H9 (cell line): ENCODE data around the gene NPAT. TPM values are rescaled to one million over a fixed set of nuclear protein-coding genes. Genes with fewer than 3 reads are reported as not detected.

Experiments used
- DNase-seq: peaks from one replicate; pipeline ENCODE4 v3.0.0-alpha.2; 2017
- H2AFZ ChIP-seq: one replicate; pipeline ENCODE4 v1.6.1; 2013; ENCODE audit warnings: mild to moderate bottlenecking, low read length, control low read depth, moderate library complexity
- H2AK5ac ChIP-seq: 2 replicates; pipeline ENCODE4 v1.6.1; 2013; ENCODE audit warnings: low read length, control low read depth, mixed read lengths; ENCODE audit not compliant: insufficient read length
- H2BK120ac ChIP-seq: one replicate; pipeline ENCODE4 v1.6.1; 2013; ENCODE audit warnings: low read depth, mild to moderate bottlenecking, low read length, control low read depth, inconsistent platforms; ENCODE audit not compliant: poor library complexity, severe bottlenecking
- H2BK12ac ChIP-seq: 2 replicates; pipeline ENCODE4 v1.6.1; 2013; ENCODE audit warnings: low read length, control low read depth, mixed read lengths, low read depth; ENCODE audit not compliant: insufficient read length
- H2BK15ac ChIP-seq: 2 replicates; pipeline ENCODE4 v1.6.1; 2013; ENCODE audit warnings: low read depth, low read length, control low read depth
- H2BK20ac ChIP-seq: one replicate; pipeline ENCODE4 v1.6.1; 2013; ENCODE audit warnings: low read depth, mild to moderate bottlenecking, low read length, control low read depth, inconsistent platforms; ENCODE audit not compliant: poor library complexity, severe bottlenecking
- H2BK5ac ChIP-seq: 2 replicates; pipeline ENCODE4 v1.6.1; 2013; ENCODE audit warnings: low read length, control low read depth, mixed read lengths; ENCODE audit not compliant: insufficient read length
- H3K14ac ChIP-seq: 2 replicates; pipeline ENCODE4 v1.6.1; 2013; ENCODE audit warnings: low read length, control low read depth; ENCODE audit not compliant: insufficient read depth
- H3K18ac ChIP-seq: 2 replicates; pipeline ENCODE4 v1.6.1; 2013; ENCODE audit warnings: low read depth, mild to moderate bottlenecking, mixed read lengths, low read length, control low read depth; ENCODE audit not compliant: insufficient read length
- H3K23ac ChIP-seq: 2 replicates; pipeline ENCODE4 v1.6.1; 2013; ENCODE audit warnings: low read length, control low read depth, mixed read lengths, low read depth; ENCODE audit not compliant: insufficient read length
- H3K23me2 ChIP-seq: 2 replicates; pipeline ENCODE4 v1.6.1; 2013; ENCODE audit warnings: low read depth, mild to moderate bottlenecking, mixed read lengths, low read length, control low read depth; ENCODE audit not compliant: insufficient read length, poor library complexity, severe bottlenecking
- H3K27ac ChIP-seq: 2 replicates; pipeline ENCODE4 v1.5.1; 2013; ENCODE audit warnings: low read length, control low read depth, mixed read lengths, low read depth; ENCODE audit not compliant: insufficient read length
- H3K27me3 ChIP-seq: 2 replicates; pipeline ENCODE4 v1.6.1; 2013; ENCODE audit warnings: low read length, control low read depth, inconsistent platforms; ENCODE audit not compliant: insufficient read depth
- H3K4ac ChIP-seq: 2 replicates; pipeline ENCODE4 v1.6.1; 2013; ENCODE audit warnings: low read depth, mild to moderate bottlenecking, control low read depth, inconsistent platforms, low read length, moderate library complexity
- H3K4me1 ChIP-seq: 2 replicates; pipeline ENCODE4 v1.6.1; 2013; ENCODE audit warnings: low read length, control low read depth, inconsistent platforms; ENCODE audit not compliant: insufficient read depth
- H3K4me2 ChIP-seq: 2 replicates; pipeline ENCODE4 v1.6.1; 2013; ENCODE audit warnings: low read length, control low read depth, mixed read lengths; ENCODE audit not compliant: insufficient read length, insufficient read depth
- H3K56ac ChIP-seq: 2 replicates; pipeline ENCODE4 v1.6.1; 2013; ENCODE audit warnings: low read depth, mild to moderate bottlenecking, mixed read lengths, low read length, control low read depth; ENCODE audit not compliant: insufficient read length
- H3K79me1 ChIP-seq: 2 replicates; pipeline ENCODE4 v1.6.1; 2013; ENCODE audit warnings: low read depth, mild to moderate bottlenecking, moderate library complexity, low read length, control low read depth, inconsistent platforms; ENCODE audit not compliant: insufficient read depth, poor library complexity, severe bottlenecking
- H3K79me2 ChIP-seq: 2 replicates; pipeline ENCODE4 v1.6.1; 2013; ENCODE audit warnings: low read length, control low read depth, inconsistent platforms; ENCODE audit not compliant: insufficient read depth
- H3K9ac ChIP-seq: 2 replicates; pipeline ENCODE4 v1.6.1; 2013; ENCODE audit warnings: low read length, control low read depth, mixed read lengths; ENCODE audit not compliant: insufficient read length; ENCODE audit errors: extremely low read depth
- H3K9me3 ChIP-seq: one replicate; pipeline ENCODE4 v1.6.1; 2013; ENCODE audit warnings: low read depth, low read length, inconsistent platforms; ENCODE audit not compliant: control insufficient read depth
- H3T11ph ChIP-seq: one replicate; pipeline ENCODE4 v1.6.1; 2013; ENCODE audit warnings: mild to moderate bottlenecking, low read length, control low read depth, inconsistent platforms
- H4K20me1 ChIP-seq: one replicate; pipeline ENCODE4 v1.6.1; 2013; ENCODE audit not compliant: control insufficient read depth, insufficient read length, insufficient read depth
- H4K5ac ChIP-seq: 2 replicates; pipeline ENCODE4 v1.6.1; 2013; ENCODE audit warnings: low read depth, mild to moderate bottlenecking, mixed read lengths, low read length, control low read depth; ENCODE audit not compliant: insufficient read length
- H4K8ac ChIP-seq: replicated peaks from 2 replicates; pipeline ENCODE4 v1.6.1; 2013; ENCODE audit warnings: low read length, control low read depth, mixed read lengths, low read depth; ENCODE audit not compliant: insufficient read length
- H4K91ac ChIP-seq: 2 replicates; pipeline ENCODE4 v1.6.1; 2013; ENCODE audit warnings: low read depth, mild to moderate bottlenecking, moderate library complexity, mixed read lengths, low read length, control low read depth; ENCODE audit not compliant: insufficient read length
- H3K27ac Mint-ChIP-seq, 3 experiments: 2 replicates in 2 of 3; 3 replicates in 1 of 3; pipeline ENCODE4 v1.8.0; 2020 to 2021; ENCODE audit warnings: mixed read lengths in 3 of 3, mild to moderate bottlenecking in 1 of 3, moderate library complexity in 1 of 3
- H3K27me3 Mint-ChIP-seq: 2 replicates; pipeline ENCODE4 v1.8.0; 2021; ENCODE audit warnings: low read depth, mild to moderate bottlenecking, moderate library complexity, mixed read lengths
- H3K36me3 Mint-ChIP-seq, 3 experiments: 2 replicates in 2 of 3; 3 replicates in 1 of 3; pipeline ENCODE4 v1.8.0; 2020 to 2021; ENCODE audit warnings: low read depth in 3 of 3, mixed read lengths in 3 of 3; ENCODE audit not compliant: insufficient read depth in 1 of 3
- H3K4me1 Mint-ChIP-seq, 2 experiments: 2 replicates each; pipeline ENCODE4 v1.8.0; 2020; ENCODE audit warnings: mixed read lengths in 2 of 2
- H3K4me3 Mint-ChIP-seq, 2 experiments: 2 replicates in 1 of 2; 3 replicates in 1 of 2; pipeline ENCODE4 v1.8.0; 2020 to 2021; ENCODE audit warnings: mild to moderate bottlenecking in 2 of 2, mixed read lengths in 2 of 2, moderate library complexity in 1 of 2
- H3K9me3 Mint-ChIP-seq, 2 experiments: 2 replicates in 1 of 2; 3 replicates in 1 of 2; pipeline ENCODE4 v1.8.0; 2020; ENCODE audit warnings: mild to moderate bottlenecking in 2 of 2, mixed read lengths in 2 of 2, moderate library complexity in 1 of 2
- CTCF ChIP-seq: fragments of 200-600 bp; sonication (generic); conservative IDR thresholded peaks from 3 replicates; pipeline ENCODE4 v1.8.0; 2021; ENCODE audit warnings: antibody characterized with exemption, mild to moderate bottlenecking
- WGBS: extraction: QIAGEN DNeasy Blood & Tissue Kit; methylation state at CpG from one replicate; pipeline ENCODE4 v1.1.7; 2013; ENCODE audit warnings: missing lambda C conversion rate, low lambda C conversion rate, mixed read lengths; ENCODE audit not compliant: insufficient read length; ENCODE audit errors: extremely low coverage; 5-methylcytosine and 5-hydroxymethylcytosine counted together
- total RNA-seq: library from RNA; stranded (reverse); gene quantifications from 2 replicates; pipeline ENCODE4 v1.2.1, GENCODE V29; 2021

The NPAT gene
- total RNA-seq, 1 experiment from 2014 or later, result 22.9 TPM

GRCh38 chr11:108228251-108228650 lies 5.8 kb upstream of the NPAT start:
- Histone ChIP-seq H3K14ac (no peak overlapping the region), H2BK20ac (no peak overlapping the region)

More at GRCh38 chr11:108228251-108228650, 5.8 kb upstream of the NPAT start:
- no peak for DNase-seq
- H2BK120ac ChIP-seq, result no peak overlapping the region
- H2BK12ac ChIP-seq, result no peak overlapping the region
- H4K8ac ChIP-seq, result no peak overlapping the region
- no peak overlapping the region for H3K18ac ChIP-seq
- no peak overlapping the region for H2BK15ac ChIP-seq
- no peaks in the 10 kb centered on the region for H3K27me3 ChIP-seq
- no peak overlapping the region for H3K27ac ChIP-seq
- H3K23me2 ChIP-seq, result peaks cover 5% of the 10 kb centered on the region
- no peak overlapping the region for H3K4me2 ChIP-seq
- Mint-ChIP-seq H3K4me3 (no peak overlapping the region), H3K36me3 (peaks cover 14 to 58% (median 52%) of the 10 kb centered on the region in 3 experiments), H3K27ac (no peak overlapping the region), H3K9me3 (no peaks in the 10 kb centered on the region), H3K4me1 (no peaks in the 10 kb centered on the region), H3K27me3 (no peaks in the 10 kb centered on the region)
- no peak overlapping the region for H3K4ac ChIP-seq
- H3K79me1 ChIP-seq, result no peaks in the 10 kb centered on the region
- no peaks in the 10 kb centered on the region for H3K4me1 ChIP-seq
- WGBS, result no CpG with 5 or more reads among the region's 2 CpGs
- H2AK5ac ChIP-seq, result no peak overlapping the region
- no peak overlapping the region for H3T11ph ChIP-seq
- no peak overlapping the region for H4K91ac ChIP-seq
- H3K9ac ChIP-seq, result no peak overlapping the region
- H3K56ac ChIP-seq, result no peak overlapping the region
- no peaks in the 10 kb centered on the region for H4K20me1 ChIP-seq
- no peak overlapping the region for H2BK5ac ChIP-seq
- H2AFZ ChIP-seq, result no peak overlapping the region
- H3K9me3 ChIP-seq, result no peaks in the 10 kb centered on the region
- peaks cover 14% of the 10 kb centered on the region; the same call in 1 of the 2 replicates for H3K79me2 ChIP-seq
- H4K5ac ChIP-seq, result no peak overlapping the region
- H3K23ac ChIP-seq, result no peak overlapping the region
- no peak for TF ChIP-seq CTCF
